Spleen (tissue), 7 donors: ENCODE data around the gene UGP2.

Experiments used
- CTCF ChIP-seq, 11 experiments: fragments of 200-600 bp in 7 of 11; fragments of 450-650 bp in 4 of 11; sonication (generic) in 4 of 11; IDR thresholded peaks in 8 of 11; conservative IDR thresholded peaks in 3 of 11; 1 replicate in 7 of 11; 2 replicates in 4 of 11; pipeline versions ENCODE4 v1.4.0 to v1.8.0; 2016 to 2021; ENCODE audit warnings: antibody characterized with exemption in 11 of 11, inconsistent platforms in 4 of 11, mild to moderate bottlenecking in 1 of 11
- POLR2AphosphoS5 ChIP-seq, 3 donors: sonication (generic); formaldehyde crosslinking; IDR thresholded peaks; one replicate each; pipeline ENCODE4 v1.5.1; 2017; ENCODE audit warnings: antibody characterized with exemption in 3 of 3
- donor health status: DM: no; HTN: no; CAD: no; lungs with moderate emphysema.
- donor health status: DM: no; HTN: no; CAD: no.
- donor health status: DM: no; HTN: no; CAD: no.

GRCh38 chr2:63891488-63892030, 49.9 kb downstream of the UGP2 start:
- no peak for TF ChIP-seq CTCF (IDR thresholded peaks at IDR 0.05 in 8 of 11, conservative IDR thresholded peaks at IDR 0.05 in 3 of 11)
- no peak for TF ChIP-seq POLR2AphosphoS5 (IDR thresholded peaks at IDR 0.05)
